HepG2 (cell line): ENCODE results near the gene CHTF18. TPM values are rescaled to one million over a fixed set of nuclear protein-coding genes. Genes with fewer than 3 reads are reported as not detected.

Source experiments
- ATAC-seq: fragments of 200-7000 bp; cut with Tn5 transposase; 3 replicates; pipeline ENCODE4 v1.9.1; 2020; ENCODE audit warnings: mild to moderate bottlenecking, moderate library complexity
- BruUV-seq: library from RNA; stranded (reverse); fragments of 400-500 nt; replicated peaks from 2 replicates; lab custom pipeline; 2021; lab: Mats Ljungman, UMichigan
- CTCF ChIA-PET: fragments of 300-600 bp; formaldehyde crosslinking; extraction: SDS; loops from one replicate; lab custom pipeline; 2021; ENCODE audit warnings: low total read pairs, inconsistent platforms, low intra/inter-chr PET ratio; lab: Yijun Ruan, JAX
- POLR2A ChIA-PET: fragments of 350-600 bp; sonication (Branson Sonifier 250); formaldehyde crosslinking; loops from one replicate; lab custom pipeline; 2020; ENCODE audit warnings: antibody characterized with exemption, inconsistent platforms; lab: Yijun Ruan, JAX
- DNase-seq: peaks from one replicate; pipeline ENCODE4 v3.0.0-alpha.2; 2015; ENCODE audit warnings: low spot score
- FAIRE-seq: peaks from 3 replicates; lab custom pipeline; 2011; peaks lifted over from hg19 to GRCh38; lab: Jason Lieb, UNC
- H2AFZ ChIP-seq: one replicate; pipeline ENCODE4 v1.6.1; 2011; ENCODE audit warnings: low read length, inconsistent platforms
- H3K27ac ChIP-seq: fragments of 300-600 bp; 3 replicates; pipeline ENCODE4 v1.8.0; 2011; ENCODE audit warnings: mixed run types, mild to moderate bottlenecking, mixed read lengths, low read length, inconsistent platforms; ENCODE audit not compliant: insufficient read depth; ENCODE audit errors: extremely low read length
- H3K27me3 ChIP-seq, 2 experiments: fragments of 200-600 bp in 1 of 2; 2 replicates in 1 of 2; 3 replicates in 1 of 2; pipeline versions ENCODE4 v1.6.0 to v1.8.0; 2011; ENCODE audit warnings: low read length in 2 of 2, mild to moderate bottlenecking in 2 of 2, moderate library complexity in 2 of 2, inconsistent platforms in 1 of 2; ENCODE audit not compliant: insufficient read depth in 2 of 2, control insufficient read depth in 1 of 2
- H3K36me3 ChIP-seq, 2 experiments: fragments of 200-600 bp in 1 of 2; replicated peaks in 1 of 2; 2 replicates in 1 of 2; 3 replicates in 1 of 2; pipeline versions ENCODE4 v1.5.1 to v1.8.0; 2011; ENCODE audit warnings: low read length in 2 of 2, inconsistent platforms in 1 of 2; ENCODE audit not compliant: insufficient read depth in 2 of 2, control insufficient read depth in 1 of 2
- H3K4me1 ChIP-seq: 2 replicates; pipeline ENCODE4 v1.5.1; 2012; ENCODE audit warnings: low read length, inconsistent platforms; ENCODE audit not compliant: insufficient read depth
- H3K4me2 ChIP-seq: 2 replicates; pipeline ENCODE4 v1.6.0; 2011; ENCODE audit warnings: low read depth, low read length, inconsistent platforms
- H3K4me3 ChIP-seq, 3 experiments: fragments of 200-600 bp in 1 of 3; sonication (generic), shearing (Covaris generic) in 1 of 3; replicated peaks in 1 of 3; 2 replicates each; pipeline ENCODE4 v1.5.1; 2011 to 2016; ENCODE audit warnings: low read length in 3 of 3, inconsistent platforms in 2 of 3, low read depth in 2 of 3, mild to moderate bottlenecking in 2 of 3, control low read depth in 1 of 3, mixed read lengths in 1 of 3; ENCODE audit not compliant: insufficient read depth in 1 of 3
- H3K79me2 ChIP-seq: one replicate; pipeline ENCODE4 v1.6.1; 2011; ENCODE audit warnings: low read length, inconsistent platforms; ENCODE audit not compliant: insufficient read depth
- H3K9ac ChIP-seq: 2 replicates; pipeline ENCODE4 v1.6.0; 2011; ENCODE audit warnings: mild to moderate bottlenecking, low read depth, low read length, inconsistent platforms; ENCODE audit not compliant: insufficient read depth
- H3K9me3 ChIP-seq: 2 replicates; pipeline ENCODE4 v1.5.1; 2012; ENCODE audit warnings: mild to moderate bottlenecking, low read length
- H4K20me1 ChIP-seq: 2 replicates; pipeline ENCODE4 v1.6.0; 2011; ENCODE audit warnings: inconsistent platforms, mild to moderate bottlenecking, low read length, moderate library complexity; ENCODE audit not compliant: insufficient read depth
- GABPA ChIP-seq, 2 experiments: IDR thresholded peaks; 2 replicates each; pipeline ENCODE4 v1.6.1; 2011 to 2016; ENCODE audit warnings: low read depth in 2 of 2, low read length in 1 of 2, missing biosample characterization in 1 of 2, missing genetic modification characterization in 1 of 2
- MEIS2 ChIP-seq: sonication (generic); formaldehyde crosslinking; IDR thresholded peaks from 2 replicates; pipeline ENCODE4 v1.9.0; 2021; ENCODE audit warnings: mild to moderate bottlenecking, missing genetic modification reagents
- NAIF1 ChIP-seq: sonication (generic); formaldehyde crosslinking; IDR thresholded peaks from 2 replicates; pipeline ENCODE4 v1.5.0; 2020; ENCODE audit warnings: mild to moderate bottlenecking, missing genetic modification reagents, borderline replicate concordance
- NFIB ChIP-seq: sonication (generic); formaldehyde crosslinking; IDR thresholded peaks from 2 replicates; pipeline ENCODE4 v1.9.0; 2021; ENCODE audit warnings: missing genetic modification reagents, mild to moderate bottlenecking, borderline replicate concordance
- NR2F2 ChIP-seq: IDR thresholded peaks from 2 replicates; pipeline ENCODE4 v1.6.1; 2012; ENCODE audit warnings: low read depth, inconsistent platforms, borderline replicate concordance
- NR2F6 ChIP-seq, 2 experiments: IDR thresholded peaks; 2 replicates each; pipeline ENCODE4 v1.6.1; 2016; ENCODE audit warnings: antibody characterized with exemption in 1 of 2, mild to moderate bottlenecking in 1 of 2
- ZBTB1 ChIP-seq: sonication (generic); formaldehyde crosslinking; IDR thresholded peaks from 2 replicates; pipeline ENCODE4 v1.4.0; 2020; ENCODE audit warnings: missing genetic modification reagents, borderline replicate concordance
- ZNF136 ChIP-seq: sonication (generic); formaldehyde crosslinking; IDR thresholded peaks from 2 replicates; pipeline ENCODE4 v1.8.1; 2022; ENCODE audit warnings: low read depth, mild to moderate bottlenecking, moderate library complexity, missing genetic modification reagents
- ZNF703 ChIP-seq: sonication (generic); formaldehyde crosslinking; IDR thresholded peaks from 2 replicates; pipeline ENCODE4 v1.5.1; 2020; ENCODE audit warnings: missing genetic modification reagents, mild to moderate bottlenecking, moderate library complexity, borderline replicate concordance
- WGBS: methylation state at CpG from one replicate; pipeline ENCODE4 v1.1.6; 2017; ENCODE audit warnings: low lambda C conversion rate; 5-methylcytosine and 5-hydroxymethylcytosine counted together
- in situ Hi-C: cut with HindIII; loops from 2 replicates; pipeline ENCODE4 v1.10.0; 2017; ENCODE audit warnings: low pct_unique_long_range_greater_than_20kb; ENCODE audit not compliant: extremely low pct_ligation_motif_present
- intact Hi-C: fragments of 100-400 bp; cut with micrococcal nuclease; formaldehyde crosslinking; loops from one replicate; pipeline ENCODE4 v1.10.0; 2022; ENCODE audit not compliant: unreplicated experiment
- polyA plus RNA-seq, 8 experiments: library from polyadenylated mRNA; depleted of rRNA in 3 of 8; stranded (reverse) in 7 of 8; unstranded in 1 of 8; fragments of >200 nt; fragmentation: Illumina TruSeq in 4 of 8; extraction: Trizol in 4 of 8; gene quantifications; 2 replicates each; pipeline versions ENCODE4 v1.2.1 to v1.2.3, GENCODE V29; 2011 to 2016; ENCODE audit warnings: low read depth in 4 of 8, missing spikeins in 1 of 8, mixed read lengths in 1 of 8; ENCODE audit not compliant: insufficient read depth in 1 of 8
- total RNA-seq, 5 experiments: library from RNA; depleted of rRNA; stranded (reverse); fragments of >200 nt; fragmentation: Illumina TruSeq; extraction: Trizol; gene quantifications; 2 replicates each; pipeline ENCODE4 v1.2.3, GENCODE V29; 2016; ENCODE audit warnings: low read depth in 1 of 5
- TF ChIP-seq, protein P1 (sequence below): IDR thresholded peaks from 2 replicates; pipeline ENCODE4 v1.6.1; 2016; ENCODE audit warnings: mild to moderate bottlenecking, missing biosample characterization, missing genetic modification reagents
- TF ChIP-seq, protein P2 (sequence below): IDR thresholded peaks from 2 replicates; pipeline ENCODE4 v1.6.1; 2016; ENCODE audit warnings: missing biosample characterization, missing genetic modification reagents, low read depth
- TF ChIP-seq, protein P3 (sequence below): sonication (generic); formaldehyde crosslinking; IDR thresholded peaks from 2 replicates; pipeline ENCODE4 v1.5.0; 2020; ENCODE audit warnings: missing genetic modification reagents, mild to moderate bottlenecking, borderline replicate concordance
- TF ChIP-seq, protein P4 (sequence below): sonication (generic); formaldehyde crosslinking; IDR thresholded peaks from 2 replicates; pipeline ENCODE4 v1.4.0; 2020; ENCODE audit warnings: low read depth, missing genetic modification reagents

CHTF18 gene
- total and polyA plus RNA-seq, 2 of the 13 experiments (the other 11 are each of a cell fraction or from before 2014, with no cell fraction given) = 8.6 to 22.9 TPM

DNA sequence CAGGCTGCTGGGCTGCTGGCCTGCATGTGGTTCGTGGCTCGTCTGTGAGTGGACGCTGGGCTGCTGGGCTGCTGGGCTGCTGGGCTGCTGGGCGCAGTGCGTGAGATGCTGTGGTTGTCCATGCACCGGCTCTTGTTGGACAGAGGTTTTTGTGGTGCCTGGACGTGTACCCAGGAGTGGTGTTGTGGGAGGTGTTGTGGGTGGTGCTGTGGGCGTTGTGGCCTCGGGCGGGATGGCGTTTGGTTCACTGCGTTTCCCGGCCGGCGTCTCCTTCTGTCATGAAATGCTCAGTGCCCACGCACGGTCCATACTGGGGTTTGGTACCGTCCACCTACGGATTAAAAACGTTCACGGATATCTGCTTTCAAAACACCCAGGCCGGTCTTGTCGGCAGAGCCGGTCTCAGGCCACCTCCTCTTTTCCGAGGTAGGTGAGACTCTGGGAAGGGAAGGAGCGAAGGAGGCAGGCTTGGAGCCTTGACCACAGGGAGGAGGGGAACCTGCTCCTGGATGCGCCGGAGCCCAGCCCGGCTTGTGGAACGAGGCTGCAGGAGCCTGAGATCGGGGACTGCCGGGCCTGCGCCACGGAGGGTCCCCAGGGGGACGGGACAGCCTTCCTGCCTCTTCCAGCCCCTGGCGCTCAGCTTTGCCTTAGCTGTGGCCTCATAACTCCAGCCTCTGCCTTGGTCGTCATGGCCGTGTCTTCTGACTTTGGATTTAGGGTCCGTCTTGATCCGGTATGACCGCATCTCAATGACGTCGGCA lies 41.9 kb downstream of the CHTF18 start:
- Histone ChIP-seq H3K4me1 (no peaks in the 10 kb centered on the region), H3K4me3 (no peak overlapping the region), H3K27me3 (peaks cover 25 to 81% of the 10 kb centered on the region in 2 experiments), H3K27ac (no peak overlapping the region), H2AFZ (no peak overlapping the region), H3K4me2 (no peak overlapping the region), H3K79me2 (no peaks in the 10 kb centered on the region), H3K9me3 (no peaks in the 10 kb centered on the region), H3K9ac (no peak overlapping the region), H3K36me3 (no peaks in the 10 kb centered on the region), H4K20me1 (no peaks in the 10 kb centered on the region)
- WGBS = 66% methylated on average over 21 of the region's 43 CpGs
- no TSS peak for BruUV-seq
- FAIRE-seq (no peak), ATAC-seq (no peak), DNase-seq (no peak)
- intact Hi-C loops (no loop called here), in situ Hi-C loops (loop anchor here (10.0 kb wide), 1 partner anchor 65 kb away; no protein-coding TSS in a partner anchor)
- TF ChIP-seq NR2F6 (IDR thresholded peaks at IDR 0.05) (no peak), NR2F6 (CRISPR knock-in tag; IDR thresholded peaks at IDR 0.05) (no peak), ZNF136 (CRISPR knock-in tag) (no peak), ZBTB1 (CRISPR knock-in tag) (no peak), MEIS2 (no peak), GABPA (IDR thresholded peaks at IDR 0.05; ENCODE audit: low read depth, low read length) (no peak), GABPA (CRISPR knock-in tag; IDR thresholded peaks at IDR 0.05; ENCODE audit: low read depth) (no peak), NR2F2 (no peak), NFIB (CRISPR knock-in tag) (no peak), ZNF703 (CRISPR knock-in tag) (no peak), NAIF1 (no peak)
- TF ChIP-seq, protein P1, sequence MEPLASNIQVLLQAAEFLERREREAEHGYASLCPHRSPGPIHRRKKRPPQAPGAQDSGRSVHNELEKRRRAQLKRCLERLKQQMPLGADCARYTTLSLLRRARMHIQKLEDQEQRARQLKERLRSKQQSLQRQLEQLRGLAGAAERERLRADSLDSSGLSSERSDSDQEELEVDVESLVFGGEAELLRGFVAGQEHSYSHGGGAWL (CRISPR knock-in tag) = no peak
- TF ChIP-seq, protein P2, sequence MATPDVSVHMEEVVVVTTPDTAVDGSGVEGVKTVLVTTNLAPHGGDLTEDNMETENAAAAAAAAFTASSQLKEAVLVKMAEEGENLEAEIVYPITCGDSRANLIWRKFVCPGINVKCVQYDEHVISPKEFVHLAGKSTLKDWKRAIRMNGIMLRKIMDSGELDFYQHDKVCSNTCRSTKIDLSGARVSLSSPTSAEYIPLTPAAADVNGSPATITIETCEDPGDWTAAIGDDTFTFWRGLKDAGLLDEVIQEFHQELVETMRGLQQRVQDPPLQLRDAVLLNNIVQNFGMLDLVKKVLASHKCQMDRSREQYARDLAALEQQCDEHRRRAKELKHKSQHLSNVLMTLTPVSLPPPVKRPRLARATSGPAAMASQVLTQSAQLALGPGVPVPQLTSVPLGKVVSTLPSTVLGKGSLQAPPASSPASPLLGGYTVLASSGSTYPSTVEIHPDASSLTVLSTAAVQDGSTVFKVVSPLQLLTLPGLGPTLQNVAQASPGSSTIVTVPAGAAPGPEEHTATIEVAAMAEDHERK (CRISPR knock-in tag) = no peak
- TF ChIP-seq, protein P3, sequence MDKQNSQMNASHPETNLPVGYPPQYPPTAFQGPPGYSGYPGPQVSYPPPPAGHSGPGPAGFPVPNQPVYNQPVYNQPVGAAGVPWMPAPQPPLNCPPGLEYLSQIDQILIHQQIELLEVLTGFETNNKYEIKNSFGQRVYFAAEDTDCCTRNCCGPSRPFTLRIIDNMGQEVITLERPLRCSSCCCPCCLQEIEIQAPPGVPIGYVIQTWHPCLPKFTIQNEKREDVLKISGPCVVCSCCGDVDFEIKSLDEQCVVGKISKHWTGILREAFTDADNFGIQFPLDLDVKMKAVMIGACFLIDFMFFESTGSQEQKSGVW (CRISPR knock-in tag) = no peak
- TF ChIP-seq, protein P4, sequence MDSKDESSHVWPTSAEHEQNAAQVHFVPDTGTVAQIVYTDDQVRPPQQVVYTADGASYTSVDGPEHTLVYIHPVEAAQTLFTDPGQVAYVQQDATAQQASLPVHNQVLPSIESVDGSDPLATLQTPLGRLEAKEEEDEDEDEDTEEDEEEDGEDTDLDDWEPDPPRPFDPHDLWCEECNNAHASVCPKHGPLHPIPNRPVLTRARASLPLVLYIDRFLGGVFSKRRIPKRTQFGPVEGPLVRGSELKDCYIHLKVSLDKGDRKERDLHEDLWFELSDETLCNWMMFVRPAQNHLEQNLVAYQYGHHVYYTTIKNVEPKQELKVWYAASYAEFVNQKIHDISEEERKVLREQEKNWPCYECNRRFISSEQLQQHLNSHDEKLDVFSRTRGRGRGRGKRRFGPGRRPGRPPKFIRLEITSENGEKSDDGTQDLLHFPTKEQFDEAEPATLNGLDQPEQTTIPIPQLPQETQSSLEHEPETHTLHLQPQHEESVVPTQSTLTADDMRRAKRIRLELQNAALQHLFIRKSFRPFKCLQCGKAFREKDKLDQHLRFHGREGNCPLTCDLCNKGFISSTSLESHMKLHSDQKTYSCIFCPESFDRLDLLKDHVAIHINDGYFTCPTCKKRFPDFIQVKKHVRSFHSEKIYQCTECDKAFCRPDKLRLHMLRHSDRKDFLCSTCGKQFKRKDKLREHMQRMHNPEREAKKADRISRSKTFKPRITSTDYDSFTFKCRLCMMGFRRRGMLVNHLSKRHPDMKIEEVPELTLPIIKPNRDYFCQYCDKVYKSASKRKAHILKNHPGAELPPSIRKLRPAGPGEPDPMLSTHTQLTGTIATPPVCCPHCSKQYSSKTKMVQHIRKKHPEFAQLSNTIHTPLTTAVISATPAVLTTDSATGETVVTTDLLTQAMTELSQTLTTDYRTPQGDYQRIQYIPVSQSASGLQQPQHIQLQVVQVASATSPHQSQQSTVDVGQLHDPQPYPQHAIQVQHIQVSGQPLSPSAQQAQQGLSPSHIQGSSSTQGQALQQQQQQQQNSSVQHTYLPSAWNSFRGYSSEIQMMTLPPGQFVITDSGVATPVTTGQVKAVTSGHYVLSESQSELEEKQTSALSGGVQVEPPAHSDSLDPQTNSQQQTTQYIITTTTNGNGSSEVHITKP (CRISPR knock-in tag) = no peak
- CTCF ChIA-PET = no interaction called here
- POLR2A ChIA-PET = no interaction called here
